Bronchial epithelial cell (primary cell): Measurements from ENCODE around the gene ZCCHC8. TPM values are rescaled to one million over a fixed set of nuclear protein-coding genes. Genes with fewer than 3 reads are reported as not detected.

Experiments
- total RNA-seq: library from RNA; depleted of rRNA; stranded (reverse); fragments of >200 nt; gene quantifications from 2 replicates; pipeline ENCODE4 v1.2.1, GENCODE V29; 2014

The ZCCHC8 gene
- total RNA-seq, 1 donor from 2014 or later: 12.9 TPM

Other genes with a start within 250 kb of the ZCCHC8 start
- 17.1 and 23.8 TPM in 2 replicates for gene VPS33A, start 234.4 kb downstream of the ZCCHC8 start, total RNA-seq
- gene CLIP1, start 78.3 kb downstream of the ZCCHC8 start, total RNA-seq: 69.0 and 97.2 TPM in 2 replicates
- 22.6 and 44.0 TPM in 2 replicates for gene RSRC2, start 26.0 kb upstream of the ZCCHC8 start, total RNA-seq
- 6.8 and 7.6 TPM in 2 replicates for gene KNTC1, start 26.3 kb upstream of the ZCCHC8 start, total RNA-seq
- gene HCAR2, start 202.4 kb upstream of the ZCCHC8 start, total RNA-seq: 1.6 and 3.3 TPM in 2 replicates
- 0.26 and 0.77 TPM in 2 replicates for gene HCAR3, start 215.9 kb upstream of the ZCCHC8 start, total RNA-seq
- under 0.01 and 0.13 TPM in 2 replicates for gene HCAR1, start 229.9 kb upstream of the ZCCHC8 start, total RNA-seq